HuH-7 (cell line): Measurements from ENCODE around the gene DVL3.

Experiments
- DNase-seq: peaks from one replicate; pipeline ENCODE4 v3.0.0; 2011; ENCODE audit warnings: low spot score

Gene DVL3

DNA sequence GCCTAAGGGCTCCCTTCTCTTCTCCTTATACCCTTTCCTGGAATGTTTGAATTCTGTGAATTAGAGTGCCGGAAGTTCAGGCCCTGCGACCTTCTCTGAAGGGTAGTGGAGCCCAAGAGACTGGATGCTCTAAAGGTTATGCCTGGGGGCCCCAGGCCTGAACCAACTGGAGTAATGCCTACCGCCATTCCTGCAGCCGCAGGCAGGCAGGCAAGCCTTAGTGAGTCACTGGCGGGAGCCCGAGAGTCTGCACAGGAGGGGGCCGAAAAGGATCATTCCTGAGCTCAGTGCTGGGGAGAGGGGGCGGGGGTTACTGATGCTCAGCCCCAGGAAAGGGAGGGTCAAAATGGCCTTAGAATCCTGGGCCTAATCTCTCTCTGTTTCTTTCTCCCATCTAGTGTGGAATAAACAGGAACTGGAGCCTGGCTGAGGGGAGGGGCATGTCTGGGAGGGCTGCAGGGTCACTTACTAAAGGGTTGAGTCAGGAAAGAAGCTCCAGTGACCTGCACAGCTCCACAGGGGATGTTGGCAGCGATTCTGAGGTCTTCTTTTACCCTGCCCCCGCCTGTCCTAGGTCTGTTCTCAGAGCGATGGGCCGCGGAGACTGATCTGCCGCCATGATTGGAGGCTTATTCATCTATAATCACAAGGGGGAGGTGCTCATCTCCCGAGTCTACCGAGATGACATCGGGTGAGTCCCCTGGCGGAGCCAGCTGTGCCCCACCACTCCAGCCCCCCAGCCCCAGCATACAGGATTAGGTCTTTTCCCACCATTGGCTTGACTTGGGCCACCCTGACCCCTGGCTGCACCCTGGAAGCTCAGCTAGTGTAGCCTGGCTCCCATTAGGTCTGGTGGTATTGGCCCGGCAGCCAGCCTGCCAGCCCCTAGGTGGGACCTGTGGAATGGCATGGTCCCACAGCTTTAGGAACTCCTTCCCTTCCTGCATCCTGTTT is 21.5 kb downstream of the DVL3 start:
- no peak for DNase-seq

DNA sequence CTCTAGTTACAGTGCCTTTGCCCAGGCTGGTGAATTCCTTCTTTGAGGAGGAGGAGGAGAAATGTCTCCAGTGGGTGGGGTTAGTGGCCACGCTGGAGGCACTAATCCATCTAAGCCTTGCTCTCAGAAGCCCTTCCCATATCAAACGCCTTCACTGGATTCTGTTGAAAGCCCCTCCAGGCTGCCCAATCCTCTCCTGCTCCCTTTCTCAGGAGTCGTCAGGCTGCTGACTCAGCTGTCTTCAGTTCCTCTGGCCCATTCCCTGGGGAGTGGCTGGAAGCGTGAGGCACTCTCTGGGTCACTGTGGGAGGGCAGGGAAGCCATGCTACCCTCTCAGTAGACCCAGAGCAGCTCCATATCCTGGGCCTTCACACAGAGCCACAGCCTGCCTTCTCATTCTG is 22.2 kb downstream of the DVL3 start:
- no peak for DNase-seq

DNA sequence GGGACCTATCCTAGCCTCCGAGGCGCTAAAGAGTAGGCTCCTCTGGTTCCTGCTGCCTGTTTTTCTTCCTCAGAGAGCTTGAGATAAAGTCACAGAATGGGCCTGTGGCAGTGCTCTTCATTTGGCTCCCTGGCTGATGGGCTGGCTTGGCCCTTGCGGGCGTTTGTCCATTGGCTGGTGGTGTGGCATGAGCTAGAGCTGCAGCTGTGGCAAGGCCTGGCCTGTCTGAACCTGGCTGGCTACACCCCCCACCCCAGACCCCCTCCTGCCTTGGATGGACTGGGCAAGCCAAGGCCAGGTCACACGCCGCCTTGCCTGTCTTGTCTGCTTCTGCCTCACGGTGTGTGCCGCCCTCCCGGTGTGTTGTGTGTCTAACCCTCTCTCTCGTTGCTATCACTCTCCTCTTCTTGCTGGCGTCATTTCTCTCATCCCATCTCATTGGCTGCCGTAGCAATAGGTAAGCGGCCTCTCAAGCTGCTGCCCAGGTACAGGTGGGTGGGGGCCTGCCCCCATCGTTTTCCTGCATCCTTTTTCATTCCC is 22.7 kb downstream of the DVL3 start:
- DNase-seq: no peak

DNA sequence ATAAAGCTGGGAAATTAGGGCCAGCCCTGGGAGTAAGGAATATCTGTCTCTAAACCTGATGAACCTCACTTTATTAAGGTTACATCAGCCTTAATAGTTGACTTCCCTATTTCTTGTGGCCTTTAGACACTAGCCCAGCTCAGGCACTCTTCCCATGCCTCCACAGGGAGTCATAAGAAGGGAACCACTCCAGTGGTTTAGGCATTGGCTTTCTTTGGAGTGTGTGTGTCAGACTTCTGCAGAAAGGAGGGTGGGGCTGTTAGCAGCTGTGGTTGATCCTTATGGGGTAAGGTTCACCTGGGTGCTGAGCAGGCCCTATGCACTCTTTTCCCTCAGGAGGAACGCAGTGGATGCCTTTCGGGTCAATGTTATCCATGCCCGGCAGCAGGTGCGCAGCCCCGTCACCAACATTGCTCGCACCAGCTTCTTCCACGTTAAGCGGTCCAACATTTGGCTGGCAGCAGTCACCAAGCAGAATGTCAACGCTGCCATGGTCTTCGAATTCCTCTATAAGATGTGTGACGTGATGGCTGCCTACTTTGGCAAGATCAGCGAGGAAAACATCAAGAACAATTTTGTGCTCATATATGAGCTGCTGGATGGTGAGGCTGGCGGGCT is 23.5 kb downstream of the DVL3 start:
- DNase-seq: no peak

DNA sequence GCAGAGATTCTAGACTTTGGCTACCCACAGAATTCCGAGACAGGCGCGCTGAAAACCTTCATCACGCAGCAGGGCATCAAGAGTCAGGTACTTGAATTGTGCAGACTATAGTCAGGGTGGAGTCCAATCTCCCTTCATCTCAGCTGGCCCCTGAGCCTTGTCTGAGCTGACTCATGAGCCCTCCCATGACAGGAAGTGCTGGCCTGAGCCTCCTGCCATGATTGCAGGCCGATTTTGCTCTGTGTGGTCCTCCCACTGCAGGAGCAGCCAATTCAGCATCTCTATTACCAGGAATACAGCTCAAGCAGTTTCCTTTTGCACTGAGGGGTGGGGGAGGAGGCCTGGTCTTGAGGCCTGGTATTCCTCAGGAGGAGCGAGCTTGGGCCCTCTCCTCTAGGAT is 25.0 kb downstream of the DVL3 start:
- no peak for DNase-seq

DNA sequence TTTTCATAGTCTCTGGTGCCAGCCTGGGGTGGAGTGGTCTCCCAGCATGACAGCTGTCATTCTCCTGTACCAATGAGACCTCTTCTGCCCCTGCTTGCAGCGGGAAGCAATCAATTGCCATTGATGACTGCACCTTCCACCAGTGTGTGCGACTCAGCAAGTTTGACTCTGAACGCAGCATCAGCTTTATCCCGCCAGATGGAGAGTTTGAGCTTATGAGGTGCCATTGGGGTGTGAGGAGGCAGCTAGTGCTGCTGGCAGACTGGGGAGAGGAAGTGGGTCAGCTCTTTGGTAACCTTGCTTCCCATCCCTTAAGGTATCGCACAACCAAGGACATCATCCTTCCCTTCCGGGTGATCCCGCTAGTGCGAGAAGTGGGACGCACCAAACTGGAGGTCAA is 26.4 kb downstream of the DVL3 start:
- no peak for DNase-seq

DNA sequence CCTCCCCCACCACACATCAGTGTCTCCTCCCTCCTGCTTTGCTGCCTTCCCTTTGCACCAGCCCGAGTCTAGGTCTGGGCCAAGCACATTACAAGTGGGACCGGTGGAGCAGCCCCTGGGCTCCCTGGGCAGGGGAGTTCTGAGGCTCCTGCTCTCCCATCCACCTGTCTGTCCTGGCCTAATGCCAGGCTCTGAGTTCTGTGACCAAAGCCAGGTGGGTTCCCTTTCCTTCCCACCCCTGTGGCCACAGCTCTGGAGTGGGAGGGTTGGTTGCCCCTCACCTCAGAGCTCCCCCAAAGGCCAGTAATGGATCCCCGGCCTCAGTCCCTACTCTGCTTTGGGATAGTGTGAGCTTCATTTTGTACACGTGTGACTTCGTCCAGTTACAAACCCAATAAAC is 28.5 kb downstream of the DVL3 start:
- DNase-seq: no peak

DNA sequence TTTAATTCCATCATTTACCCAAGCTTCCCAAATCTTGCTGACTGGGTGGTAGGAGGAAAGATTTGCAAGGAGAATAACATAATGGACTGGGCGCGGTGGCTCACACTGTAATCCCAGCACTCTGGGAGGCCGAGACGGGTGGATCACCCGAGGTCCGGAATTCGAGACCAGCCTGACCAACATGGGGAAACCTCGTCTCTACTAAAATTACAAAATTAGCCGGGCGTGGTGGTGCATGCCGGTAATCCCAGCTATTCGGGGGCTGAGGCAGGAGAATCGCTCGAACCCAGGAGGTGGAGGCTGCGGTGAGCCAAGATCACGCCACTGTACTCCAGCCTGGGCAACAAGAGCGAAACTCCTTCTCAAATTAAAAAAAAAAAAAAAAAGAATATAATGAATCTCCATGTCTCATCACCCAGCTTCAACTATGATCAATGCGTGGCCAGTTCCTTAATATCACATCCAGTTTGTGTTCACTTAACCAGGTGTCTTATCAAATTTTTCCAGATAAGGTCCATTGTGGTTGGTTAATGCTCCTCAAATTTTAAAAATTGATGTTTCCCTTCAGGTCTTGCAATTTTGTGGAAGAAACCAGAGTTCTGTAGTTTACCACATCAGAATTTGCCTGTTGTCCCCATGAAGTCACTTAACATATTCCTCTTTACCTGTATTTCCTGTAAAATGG is 29.5 kb downstream of the DVL3 start:
- DNase-seq: no peak

DNA sequence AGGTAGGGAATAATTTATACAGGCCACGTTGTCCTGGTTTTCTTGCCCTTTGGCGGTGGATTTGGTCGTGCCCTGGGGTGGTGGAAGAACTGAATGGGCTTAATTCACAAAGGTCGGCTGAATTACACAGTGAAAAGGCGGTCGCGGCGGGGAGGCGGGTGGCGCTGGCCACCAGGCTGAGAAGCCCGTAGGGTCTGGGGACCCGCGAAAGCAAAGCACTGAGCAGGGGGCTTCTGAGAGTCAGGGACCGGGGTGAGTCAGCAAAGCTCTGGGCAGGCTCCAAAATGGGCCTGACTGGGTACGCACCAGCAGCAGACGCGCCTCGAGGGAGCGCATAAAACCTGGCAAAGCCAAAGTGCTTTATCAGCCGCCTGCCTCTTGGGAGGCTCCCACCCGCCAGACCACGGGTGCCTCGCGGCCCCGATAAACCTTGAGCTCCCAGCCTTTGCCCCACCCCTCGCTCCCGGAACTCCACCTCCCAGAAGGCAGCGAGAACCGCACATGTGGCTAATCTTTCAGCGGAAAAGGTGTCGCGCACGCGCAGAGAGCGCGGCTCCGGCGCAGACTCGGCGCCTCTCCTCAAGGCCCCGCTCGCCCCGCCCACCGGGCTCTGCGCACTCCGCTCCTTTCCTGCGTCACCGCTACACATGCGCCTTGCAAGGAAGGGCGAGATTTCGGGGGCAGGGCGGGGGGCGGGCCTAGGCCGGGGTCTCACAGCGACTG is 30.4 kb downstream of the DVL3 start:
- DNase-seq: peak; percentile 95

DNA sequence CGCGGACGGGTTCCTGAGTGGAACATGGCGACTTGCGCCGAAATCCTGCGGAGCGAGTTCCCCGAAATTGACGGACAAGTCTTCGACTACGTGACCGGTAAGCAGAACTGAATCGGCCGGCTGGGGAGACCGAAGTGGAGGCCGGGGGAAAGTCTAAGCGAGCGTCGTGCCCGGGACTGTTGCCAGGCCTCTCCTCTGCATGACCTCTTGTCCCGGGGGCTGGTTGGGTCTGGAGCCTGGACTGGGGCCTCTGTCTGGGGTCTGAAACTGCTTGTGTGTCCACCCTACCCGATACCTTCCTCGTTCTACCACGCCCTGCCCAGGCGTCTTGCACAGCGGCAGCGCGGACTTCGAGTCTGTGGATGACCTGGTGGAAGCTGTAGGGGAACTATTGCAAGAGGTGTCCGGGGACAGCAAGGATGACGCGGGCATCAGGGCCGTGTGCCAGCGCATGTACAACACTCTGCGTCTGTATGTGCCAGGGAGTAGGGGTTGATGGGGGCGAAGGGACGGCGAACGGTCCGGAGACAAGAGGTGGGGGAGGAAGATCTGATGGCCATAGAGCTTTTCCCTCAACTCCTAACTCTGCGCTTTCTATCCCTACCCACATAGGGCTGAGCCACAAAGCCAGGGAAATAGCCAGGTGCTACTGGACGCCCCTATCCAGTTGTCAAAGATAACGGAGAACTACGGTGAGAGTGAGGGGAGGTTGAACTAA is 31.2 kb downstream of the DVL3 start, which contains the start of gene ABCF3:
TSS of gene ABCF3 (plus strand) at position 16 of the 718 bp plus-strand sequence. CDS start at position 25, 9 bp downstream.
- DNase-seq: no peak

DNA sequence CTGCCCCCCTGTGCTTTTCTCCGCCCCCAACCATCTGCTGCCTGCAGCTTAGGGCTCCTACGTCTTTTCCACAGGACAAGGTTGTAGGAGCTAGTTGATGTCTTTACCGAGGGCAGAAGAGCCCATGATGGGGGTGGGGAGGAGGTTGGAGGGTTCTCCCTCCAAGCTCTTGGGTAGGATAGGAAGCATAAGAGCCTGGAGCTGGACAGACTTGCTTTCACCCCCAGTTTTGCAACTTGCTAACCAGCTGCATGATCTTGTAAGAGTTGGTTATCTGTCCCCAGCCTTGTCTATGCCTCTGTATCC is 31.7 kb downstream of the DVL3 start:
- no peak for DNase-seq

DNA sequence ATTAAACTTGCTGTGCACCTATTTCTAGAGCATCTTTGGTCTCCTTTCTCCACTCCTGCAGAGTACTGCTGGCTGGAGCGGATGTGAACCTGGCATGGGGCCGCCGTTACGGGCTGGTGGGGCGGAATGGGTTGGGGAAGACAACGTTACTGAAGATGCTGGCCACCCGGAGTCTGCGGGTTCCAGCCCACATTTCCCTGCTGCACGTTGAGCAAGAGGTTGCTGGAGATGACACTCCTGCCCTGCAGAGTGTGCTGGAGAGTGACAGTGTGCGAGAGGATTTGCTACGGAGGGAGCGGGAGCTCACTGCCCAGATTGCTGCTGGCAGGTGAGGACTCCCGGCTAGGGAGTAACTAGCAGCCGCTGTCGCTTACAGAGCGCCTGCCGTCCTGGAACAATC is 32.9 kb downstream of the DVL3 start:
- DNase-seq: no peak

DNA sequence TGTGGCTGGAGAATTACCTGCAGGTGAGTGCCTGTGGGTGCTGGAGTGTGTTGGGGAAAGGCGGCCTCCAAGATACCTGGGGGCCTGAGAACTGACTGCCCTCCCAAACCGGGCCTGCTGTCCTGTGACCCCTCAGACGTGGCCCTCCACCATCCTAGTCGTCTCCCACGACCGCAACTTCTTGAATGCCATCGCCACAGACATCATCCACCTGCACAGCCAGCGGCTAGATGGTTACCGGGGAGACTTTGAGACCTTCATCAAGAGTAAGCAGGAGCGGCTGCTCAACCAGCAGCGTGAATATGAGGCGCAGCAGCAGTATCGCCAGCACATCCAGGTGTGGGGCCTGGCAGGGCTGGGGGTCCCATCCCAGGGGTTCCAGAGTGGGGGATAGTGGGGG is 34.2 kb downstream of the DVL3 start:
- DNase-seq: no peak

DNA sequence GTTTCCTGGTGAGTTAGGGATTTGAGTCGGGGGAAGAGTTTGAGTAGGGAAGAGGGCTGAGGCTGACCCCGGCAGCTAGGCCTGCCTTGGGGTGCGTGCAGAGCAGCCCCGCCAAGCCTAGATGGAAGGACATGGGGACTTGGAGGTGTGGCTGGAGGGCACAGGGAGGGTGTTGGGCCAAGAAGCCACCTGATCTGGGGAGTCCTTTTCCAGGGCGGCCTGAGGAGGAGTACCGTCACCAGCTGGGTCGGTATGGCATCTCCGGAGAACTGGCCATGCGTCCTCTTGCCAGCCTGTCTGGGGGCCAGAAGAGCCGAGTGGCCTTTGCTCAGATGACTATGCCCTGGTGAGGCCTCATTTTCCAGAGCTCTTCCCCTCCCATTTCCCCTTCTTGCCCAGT is 37.7 kb downstream of the DVL3 start:
- DNase-seq: no peak

DNA sequence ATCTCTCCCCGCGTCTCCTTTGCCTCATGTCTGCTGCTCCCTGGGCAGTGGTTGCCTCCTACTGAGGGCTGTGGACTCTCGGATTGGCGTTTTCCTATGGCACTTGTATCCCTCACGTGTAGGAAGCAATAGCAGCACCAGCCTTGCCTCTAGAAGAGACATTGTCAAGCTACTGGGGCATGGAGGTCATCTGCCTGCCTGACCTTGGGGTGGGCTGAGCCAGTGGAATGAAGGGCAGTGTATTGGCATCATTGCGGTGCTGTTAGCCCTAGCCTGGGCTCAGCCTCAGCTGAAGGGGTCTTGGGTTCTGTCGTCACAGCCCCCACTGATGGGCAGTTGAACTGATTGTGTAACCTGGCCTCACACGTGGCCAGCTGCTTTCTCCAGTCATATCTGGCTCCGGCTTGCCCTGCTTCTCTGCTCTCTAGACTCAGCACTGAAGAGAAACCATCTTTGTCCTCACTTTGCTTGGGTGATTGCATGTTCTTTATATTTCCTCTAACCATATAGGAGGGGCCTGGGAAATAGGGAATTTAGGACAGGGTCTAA is 38.9 kb downstream of the DVL3 start:
- DNase-seq: no peak

DNA sequence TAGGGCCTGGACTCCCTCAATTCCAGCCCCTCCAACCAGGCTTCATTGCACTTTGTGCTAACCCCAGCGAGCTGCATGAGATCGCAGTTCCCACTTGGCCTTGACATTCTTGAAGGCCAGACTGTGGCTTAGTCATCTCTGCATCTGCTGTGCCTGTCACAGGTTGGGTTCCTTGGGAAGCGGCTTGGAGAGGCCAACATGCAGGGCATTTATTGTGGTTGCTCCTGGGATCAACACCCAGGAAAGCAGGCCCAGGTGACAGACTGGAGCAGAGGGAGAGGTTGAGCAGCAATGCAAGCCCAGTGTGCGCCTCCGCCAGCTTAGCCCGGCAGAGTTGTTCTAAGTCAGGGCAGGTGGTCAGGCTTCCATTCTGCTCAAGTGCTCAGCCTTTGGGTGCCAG is 41.4 kb downstream of the DVL3 start:
- DNase-seq: no peak

DNA sequence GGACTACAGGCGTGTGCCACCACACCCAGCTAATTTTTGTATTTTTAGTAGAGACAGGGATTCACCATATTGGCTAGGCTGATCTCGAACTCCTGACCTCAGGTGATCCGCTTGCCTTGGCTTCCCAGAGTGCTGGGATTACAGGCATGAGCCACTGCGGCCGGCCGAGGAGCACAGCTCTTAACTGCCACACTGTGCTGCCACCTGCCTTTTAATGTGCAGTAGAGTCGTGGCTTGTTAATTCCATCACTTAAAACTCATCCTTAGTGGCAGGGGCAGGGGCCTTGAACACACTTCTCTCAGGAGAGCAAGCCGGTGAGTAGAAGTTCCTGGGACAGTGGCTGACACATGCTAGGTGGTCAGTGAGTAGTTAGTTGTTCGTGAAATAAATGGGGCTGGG is 43.3 kb downstream of the DVL3 start:
- DNase-seq: no peak

DNA sequence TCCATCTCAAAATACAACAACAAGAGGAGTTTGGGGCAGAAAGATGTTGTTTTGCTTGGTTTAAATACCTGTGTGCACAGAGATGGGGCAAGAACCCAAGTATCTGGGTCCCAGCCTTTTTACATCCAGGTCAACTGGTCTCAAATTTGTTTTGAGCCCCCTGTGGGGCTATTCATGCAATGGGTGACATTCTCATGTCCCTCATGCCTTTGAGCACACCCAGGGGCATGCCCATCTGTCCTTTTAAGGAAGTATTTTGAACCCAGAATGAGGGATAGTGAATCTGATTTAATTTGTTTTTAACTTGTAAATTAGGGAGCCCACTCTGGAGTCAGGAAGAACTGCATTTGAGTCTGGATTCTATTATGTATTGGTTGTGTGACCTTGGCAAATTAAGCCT is 45.6 kb downstream of the DVL3 start:
- DNase-seq: no peak

DNA sequence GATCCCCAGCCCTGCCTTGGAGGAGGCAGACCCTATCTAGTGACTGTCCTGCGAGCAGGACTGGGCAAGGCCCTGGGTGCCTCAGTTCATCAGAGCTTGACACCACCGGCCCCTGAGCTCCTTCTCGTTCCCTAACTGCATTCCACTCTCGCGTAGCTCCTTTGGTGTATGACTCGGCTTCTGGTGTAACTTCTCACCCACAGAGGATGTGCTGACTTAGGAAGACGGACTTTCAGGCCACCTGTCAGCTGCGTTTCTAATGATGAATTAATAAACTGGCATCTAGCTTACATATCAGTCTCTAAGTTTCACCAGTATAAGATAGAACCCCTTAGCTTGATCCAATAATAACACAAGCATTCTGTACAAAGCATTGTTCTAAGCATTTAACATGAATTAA is 48.3 kb downstream of the DVL3 start:
- no peak for DNase-seq

DNA sequence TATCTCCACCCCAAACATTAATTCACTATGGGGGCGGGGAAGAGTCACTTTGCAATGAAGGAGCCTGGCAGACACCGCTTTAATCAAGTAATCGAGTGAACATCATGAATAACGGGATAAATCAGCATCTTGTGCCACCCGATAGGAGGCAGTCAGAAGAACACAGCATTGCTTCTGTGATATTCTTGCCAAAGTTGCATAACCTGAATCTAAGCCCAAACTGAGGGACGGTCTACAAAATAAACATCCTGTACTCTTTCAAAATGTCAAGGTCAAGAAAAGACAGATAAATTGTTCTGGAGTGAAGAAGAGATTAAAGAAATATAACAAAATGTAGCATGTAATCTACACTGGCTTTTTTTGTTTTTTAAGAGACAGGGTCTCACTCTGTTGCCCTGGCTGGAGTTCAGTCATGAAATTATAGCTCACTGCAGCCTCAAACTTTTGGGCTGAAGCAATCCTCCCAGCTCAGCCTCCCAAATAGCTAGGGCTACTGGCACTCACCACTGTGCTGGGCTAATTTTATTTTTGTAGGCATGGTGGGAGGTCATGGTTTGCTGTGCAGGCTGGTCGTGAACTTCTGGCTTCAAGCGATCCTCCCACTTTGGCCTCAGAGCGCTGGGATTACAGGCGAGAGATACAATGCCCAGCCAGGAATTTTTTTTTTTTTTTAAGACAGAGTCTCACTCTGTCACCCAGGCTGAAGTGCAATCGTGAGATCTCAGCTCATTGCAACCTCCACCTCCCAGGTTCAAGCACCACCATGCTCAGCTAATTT is 54.2 kb downstream of the DVL3 start:
- no peak for DNase-seq
